HUES48 (cell line): ENCODE results near the gene GLI3.

Experiments
- H3K27ac ChIP-seq: one replicate; pipeline ENCODE4 v1.7.0; 2013; ENCODE audit warnings: low read depth, low read length, inconsistent platforms
- H3K27me3 ChIP-seq: 2 replicates; pipeline ENCODE4 v1.6.1; 2013; ENCODE audit warnings: mild to moderate bottlenecking, low read length; ENCODE audit not compliant: control insufficient read depth, insufficient read depth
- H3K36me3 ChIP-seq: 2 replicates; pipeline ENCODE4 v1.6.1; 2013; ENCODE audit warnings: low read length; ENCODE audit not compliant: control insufficient read depth, insufficient read depth
- H3K4me1 ChIP-seq: 2 replicates; pipeline ENCODE4 v1.6.1; 2013; ENCODE audit warnings: mild to moderate bottlenecking, low read length; ENCODE audit not compliant: control insufficient read depth, insufficient read depth
- H3K4me3 ChIP-seq: 2 replicates; pipeline ENCODE4 v1.5.1; 2013; ENCODE audit warnings: mild to moderate bottlenecking, low read depth, low read length
- H3K9ac ChIP-seq: 2 replicates; pipeline ENCODE4 v1.6.1; 2013; ENCODE audit warnings: mild to moderate bottlenecking, low read depth, low read length, moderate library complexity
- H3K9me3 ChIP-seq: 2 replicates; pipeline ENCODE4 v1.6.1; 2013; ENCODE audit warnings: low read length; ENCODE audit not compliant: control insufficient read depth, insufficient read depth

Gene GLI3

DNA sequence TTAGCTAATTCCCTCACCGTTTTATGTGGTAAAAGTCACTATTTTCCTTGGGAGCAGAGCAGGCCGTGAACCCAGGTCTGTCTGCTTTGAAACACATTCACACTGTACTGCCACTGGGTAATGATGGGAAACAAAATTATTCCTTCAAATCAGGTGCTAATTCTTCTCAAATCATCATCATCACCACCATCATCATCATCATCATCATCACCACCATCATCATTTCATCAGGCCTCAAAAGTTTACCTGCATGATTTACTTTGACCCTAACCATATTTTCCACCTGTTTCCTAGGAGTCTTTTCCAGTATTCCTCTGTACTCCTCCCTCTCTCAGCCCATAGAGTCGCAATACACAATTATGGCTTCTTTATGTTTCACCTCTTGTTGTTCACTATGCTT lies 220.5 kb downstream of the GLI3 start:
- H3K27ac ChIP-seq = no peak overlapping the region

DNA sequence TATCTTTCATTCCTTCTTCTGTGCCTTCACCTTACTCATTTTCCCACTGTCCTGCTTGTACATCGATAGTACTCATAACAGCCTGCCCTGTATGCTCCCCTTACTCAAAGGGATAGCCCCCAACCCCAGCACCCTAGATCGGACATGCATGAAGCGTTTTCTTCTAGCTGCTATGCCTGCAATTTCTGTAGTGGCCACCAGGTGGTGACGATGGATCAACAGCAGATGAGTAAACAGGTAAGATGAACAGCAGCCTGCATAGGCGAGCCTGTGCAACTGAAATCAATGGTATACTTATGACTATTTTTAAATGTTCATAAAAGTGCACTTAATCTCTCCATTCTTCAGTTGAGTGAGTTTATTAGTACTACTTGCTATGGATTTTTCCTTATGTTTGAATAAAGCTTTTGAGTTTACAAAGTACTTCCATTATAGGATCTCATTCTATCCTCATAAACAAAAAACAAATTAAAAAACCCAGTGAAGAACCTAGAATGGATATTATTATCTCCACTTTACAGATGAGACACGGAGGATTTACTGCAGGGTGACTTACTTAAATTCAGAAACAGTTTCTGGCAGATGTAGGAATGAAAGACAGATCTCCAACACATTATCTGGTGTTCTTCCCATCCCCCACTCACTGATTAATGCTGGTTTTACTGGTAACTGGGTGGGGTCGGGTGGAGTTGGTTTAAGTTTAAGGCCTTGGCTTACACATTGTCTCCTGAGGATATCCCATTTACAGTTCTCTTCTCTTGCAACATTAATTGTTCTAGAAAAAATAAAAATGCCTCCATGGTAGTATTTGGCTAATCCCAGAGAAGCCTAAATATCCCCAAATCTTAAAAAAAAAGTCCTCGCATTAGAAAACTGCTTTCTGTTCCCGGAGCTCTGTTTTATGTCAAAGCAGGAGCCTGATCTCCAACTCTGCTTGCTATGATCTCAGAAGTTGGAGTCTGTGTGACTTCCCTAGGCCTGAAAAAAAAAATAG lies 222.1 kb downstream of the GLI3 start:
- Histone ChIP-seq H3K4me3 (no peak overlapping the region), H3K9ac (no peak overlapping the region), H3K27me3 (no peaks in the 10 kb centered on the region), H3K9me3 (no peaks in the 10 kb centered on the region), H3K4me1 (no peaks in the 10 kb centered on the region; the same call in 1 of the 2 replicates), H3K27ac (no peak overlapping the region), H3K36me3 (no peaks in the 10 kb centered on the region)

More for the DNA sequence above, 220.5 kb downstream of the GLI3 start:
- no peaks in the 10 kb centered on the region for H3K9me3 ChIP-seq
- H3K27me3 ChIP-seq = no peaks in the 10 kb centered on the region
- no peaks in the 10 kb centered on the region for H3K36me3 ChIP-seq
- no peaks in the 10 kb centered on the region; the same call in 1 of the 2 replicates for H3K4me1 ChIP-seq
- H3K9ac ChIP-seq = no peak overlapping the region
- H3K4me3 ChIP-seq = no peak overlapping the region

DNA sequence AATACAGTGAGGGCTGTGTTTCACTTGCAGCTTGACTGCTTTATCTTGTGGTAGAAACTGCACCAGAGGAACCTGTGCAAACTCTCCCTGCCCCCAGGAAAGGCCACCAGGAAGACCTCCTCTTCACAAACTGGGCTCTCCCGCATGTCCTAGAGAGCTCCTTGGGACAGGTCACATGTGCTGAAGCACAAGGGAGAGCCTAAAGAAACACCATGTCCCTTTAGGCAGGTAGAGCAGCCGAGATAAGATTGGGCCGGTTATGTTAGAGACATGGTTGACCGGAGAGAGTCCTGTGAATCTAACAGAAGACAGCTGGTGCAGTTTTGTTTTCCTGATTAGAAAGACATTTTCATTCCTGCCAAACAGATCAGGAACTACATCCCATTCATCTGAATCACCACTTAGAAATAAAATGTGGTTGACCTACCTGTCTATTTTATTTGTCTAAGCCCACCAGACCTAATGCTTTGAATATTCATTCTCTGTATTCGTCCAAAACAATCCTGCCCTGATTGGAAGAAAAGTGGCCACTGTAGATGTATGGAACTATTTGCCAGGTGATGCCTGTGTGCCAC lies 224.1 kb downstream of the GLI3 start:
- Histone ChIP-seq H3K9me3 (no peaks in the 10 kb centered on the region), H3K4me3 (no peak overlapping the region), H3K27ac (no peak overlapping the region), H3K9ac (no peak overlapping the region), H3K4me1 (no peaks in the 10 kb centered on the region; the same call in 1 of the 2 replicates), H3K36me3 (no peaks in the 10 kb centered on the region), H3K27me3 (no peaks in the 10 kb centered on the region)

DNA sequence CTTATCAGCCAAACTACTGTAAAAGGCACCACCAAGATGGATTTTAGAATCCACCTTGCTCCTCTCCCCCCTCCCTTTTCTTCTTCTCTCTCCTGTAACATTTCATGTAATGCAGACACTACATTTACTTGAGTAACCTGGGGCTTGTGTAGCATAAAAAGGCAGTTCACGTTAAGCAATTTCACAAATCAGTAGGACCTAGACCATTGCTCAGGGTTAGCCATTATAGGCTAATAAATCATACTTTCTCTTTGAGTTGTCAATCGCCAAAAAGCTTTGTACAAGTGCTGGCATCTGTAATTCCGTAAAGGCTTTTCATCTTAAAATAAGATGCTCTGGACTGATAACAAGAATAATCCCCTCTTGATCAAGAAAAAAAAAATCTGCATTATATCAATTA lies 224.7 kb downstream of the GLI3 start:
- H3K27me3 ChIP-seq = no peaks in the 10 kb centered on the region
- H3K36me3 ChIP-seq = no peaks in the 10 kb centered on the region
- H3K4me1 ChIP-seq = 0 out of 2 replicates have a peak, but pooled peaks cover 2% of the 10 kb centered on the region
- no peak overlapping the region for H3K9ac ChIP-seq
- no peak overlapping the region for H3K4me3 ChIP-seq
- H3K9me3 ChIP-seq = no peaks in the 10 kb centered on the region
- no peak overlapping the region for H3K27ac ChIP-seq

DNA sequence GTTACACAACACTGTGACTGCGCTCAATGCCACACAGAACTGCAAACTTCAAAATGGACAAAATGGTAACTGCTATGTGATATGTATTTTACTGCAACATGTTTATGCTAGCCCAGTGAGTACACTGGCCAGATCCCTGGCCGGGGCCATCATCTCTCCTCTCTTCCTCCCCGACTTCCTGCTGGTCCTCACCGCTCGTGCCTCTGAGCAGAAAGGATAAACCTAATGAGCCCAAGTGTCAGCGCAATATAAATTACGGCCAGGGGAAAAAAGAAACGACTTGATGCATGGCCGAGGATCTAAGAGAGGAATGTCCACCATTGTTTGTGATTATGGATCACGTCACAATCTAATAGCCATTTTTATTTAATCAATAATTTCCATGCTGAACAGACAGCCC lies 225.2 kb downstream of the GLI3 start:
- Histone ChIP-seq H3K4me3 (no peak overlapping the region), H3K36me3 (no peaks in the 10 kb centered on the region), H3K27ac (no peak overlapping the region), H3K4me1 (peaks cover 7% of the 10 kb centered on the region; the same call in 1 of the 2 replicates), H3K9me3 (no peaks in the 10 kb centered on the region), H3K27me3 (no peaks in the 10 kb centered on the region), H3K9ac (no peak overlapping the region)

DNA sequence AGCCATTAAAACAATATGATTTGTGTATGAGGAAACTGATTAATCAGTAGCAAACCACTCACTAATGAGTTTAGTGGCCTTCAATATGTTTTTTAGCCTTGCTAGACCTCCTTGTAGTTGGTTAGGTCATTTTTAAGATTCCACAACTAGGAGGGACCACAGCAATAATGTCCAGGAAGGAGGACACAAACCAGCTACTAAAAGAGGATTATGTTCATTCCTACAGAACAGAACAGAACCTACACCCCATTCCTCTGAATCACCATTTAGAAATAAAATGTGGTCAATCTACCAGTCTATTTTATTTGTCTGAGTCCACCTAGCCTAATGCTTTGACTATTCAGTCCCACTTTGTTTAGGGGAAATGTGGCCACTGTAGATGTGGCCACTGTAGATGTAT lies 226.3 kb downstream of the GLI3 start:
- no peak overlapping the region for H3K9ac ChIP-seq
- no peaks in the 10 kb centered on the region for H3K27me3 ChIP-seq
- no peak overlapping the region for H3K4me3 ChIP-seq
- no peaks in the 10 kb centered on the region for H3K9me3 ChIP-seq
- H3K27ac ChIP-seq = no peak overlapping the region
- H3K36me3 ChIP-seq = no peaks in the 10 kb centered on the region
- H3K4me1 ChIP-seq = peaks cover 9% of the 10 kb centered on the region; the same call in 1 of the 2 replicates

DNA sequence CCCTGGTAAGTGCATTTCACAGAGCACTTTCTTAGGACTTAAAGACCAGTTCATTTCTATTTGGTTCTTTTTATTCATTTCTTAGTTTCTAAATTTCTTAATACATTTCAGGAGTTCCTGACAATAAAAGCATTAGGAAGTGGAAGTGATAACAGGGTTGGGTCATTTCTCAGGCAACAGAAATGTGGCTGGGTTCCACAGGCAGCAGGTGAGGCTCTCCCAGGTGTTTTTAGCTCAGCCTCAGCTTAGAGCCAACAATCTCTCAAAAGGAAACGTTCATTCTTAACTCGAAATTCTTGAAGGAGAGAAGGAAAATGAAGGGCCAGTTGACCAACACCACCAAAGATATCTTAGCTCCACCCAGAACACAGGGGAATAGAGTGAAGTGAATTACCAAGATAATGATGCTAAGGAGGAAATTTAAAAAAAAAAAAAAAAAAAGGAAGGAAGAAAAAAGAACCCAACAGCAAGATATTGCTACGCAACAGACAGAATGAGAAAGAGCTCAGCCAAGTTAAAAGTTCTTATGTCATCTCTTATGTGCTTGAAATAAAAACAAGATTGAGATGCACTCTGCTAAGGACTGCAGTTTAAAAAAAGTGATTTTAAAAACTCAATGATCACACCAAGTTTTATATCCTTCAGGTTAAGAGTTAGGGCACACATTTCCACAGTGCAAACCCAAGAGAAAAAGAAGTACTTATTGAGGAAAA lies 230.1 kb downstream of the GLI3 start:
- no peak overlapping the region for H3K27ac ChIP-seq
- H3K4me1 ChIP-seq = peaks cover 9% of the 10 kb centered on the region; the same call in 1 of the 2 replicates

DNA sequence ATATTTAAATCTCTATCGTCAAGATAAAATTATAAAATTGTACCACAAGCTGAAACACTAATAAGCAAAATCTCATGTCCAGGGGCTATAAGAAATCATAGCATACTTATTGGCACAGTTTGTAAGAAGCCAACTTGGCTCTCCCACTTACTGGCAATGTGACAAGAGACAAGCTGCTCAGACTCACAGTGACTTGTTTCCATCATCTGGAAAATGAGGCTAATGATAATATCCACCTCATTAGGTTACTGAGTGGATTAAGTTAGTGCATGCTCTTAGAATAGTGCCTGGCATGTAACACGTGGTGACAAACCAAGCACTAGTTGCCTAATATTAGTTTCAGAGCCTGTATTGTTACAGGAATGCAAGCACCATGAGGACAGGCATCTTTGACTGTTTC lies 234.4 kb downstream of the GLI3 start:
- no peaks in the 10 kb centered on the region for H3K9me3 ChIP-seq
- H3K27ac ChIP-seq = no peak overlapping the region
- H3K9ac ChIP-seq = no peak overlapping the region
- no peaks in the 10 kb centered on the region for H3K36me3 ChIP-seq
- H3K27me3 ChIP-seq = no peaks in the 10 kb centered on the region
- H3K4me1 ChIP-seq = peaks cover 9% of the 10 kb centered on the region; the same call in 1 of the 2 replicates
- H3K4me3 ChIP-seq = no peak overlapping the region

More for the DNA sequence above, 230.1 kb downstream of the GLI3 start:
- Histone ChIP-seq H3K36me3 (no peaks in the 10 kb centered on the region), H3K9ac (no peak overlapping the region), H3K27me3 (no peaks in the 10 kb centered on the region), H3K4me3 (no peak overlapping the region), H3K9me3 (no peaks in the 10 kb centered on the region)

DNA sequence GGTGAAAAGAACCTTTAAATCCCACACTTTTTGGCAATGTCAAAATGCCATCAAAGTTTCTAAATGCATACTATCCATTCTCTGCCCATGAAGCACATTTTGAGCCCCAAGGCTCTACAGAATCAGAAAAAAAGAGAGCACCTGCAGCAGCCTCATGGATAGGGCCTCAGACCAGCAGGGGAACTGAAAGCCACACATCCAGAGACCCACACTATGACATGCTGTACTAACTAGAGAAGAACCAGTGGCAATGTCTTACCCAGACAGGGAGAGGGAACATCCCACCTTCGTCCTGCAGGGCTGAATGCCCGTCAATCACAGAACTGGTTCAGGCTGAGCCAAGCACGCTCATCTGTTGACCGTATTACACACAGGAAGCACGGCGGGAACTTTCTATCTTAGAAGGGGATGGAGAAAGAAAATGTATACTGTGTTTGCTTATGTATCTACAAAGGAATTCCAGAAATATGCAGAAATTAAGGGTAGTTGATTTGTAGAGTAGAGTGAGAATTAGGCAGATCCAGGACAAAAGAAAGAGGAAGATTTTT lies 237.2 kb downstream of the GLI3 start:
- H3K4me1 ChIP-seq = no peaks in the 10 kb centered on the region
- H3K9me3 ChIP-seq = no peaks in the 10 kb centered on the region
- no peak overlapping the region for H3K9ac ChIP-seq
- no peaks in the 10 kb centered on the region; the same call in 1 of the 2 replicates for H3K36me3 ChIP-seq
- H3K27me3 ChIP-seq = no peaks in the 10 kb centered on the region
- no peak overlapping the region for H3K27ac ChIP-seq
- H3K4me3 ChIP-seq = no peak overlapping the region

DNA sequence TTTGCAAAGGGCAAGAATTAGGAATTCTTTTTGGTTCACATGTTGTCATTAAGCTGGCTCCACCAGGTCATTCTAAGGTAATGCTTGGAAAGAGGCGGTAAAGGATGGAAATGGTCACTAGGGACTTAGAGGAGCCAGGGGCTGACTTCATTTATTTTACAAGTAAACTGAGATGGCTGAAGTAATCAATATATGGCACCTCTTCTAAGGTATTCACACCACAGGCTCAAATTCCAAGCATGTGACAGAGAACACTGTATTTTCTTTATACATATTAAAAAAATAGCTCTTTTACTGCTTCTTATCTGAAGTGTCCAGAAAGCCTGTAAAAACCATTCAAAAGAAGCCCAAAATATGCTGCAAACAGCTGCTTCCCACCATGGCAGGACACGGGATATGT lies 239.0 kb downstream of the GLI3 start:
- Histone ChIP-seq H3K9ac (no peak overlapping the region), H3K4me3 (no peak overlapping the region), H3K4me1 (no peaks in the 10 kb centered on the region), H3K27me3 (no peaks in the 10 kb centered on the region), H3K9me3 (no peaks in the 10 kb centered on the region), H3K36me3 (no peaks in the 10 kb centered on the region; the same call in 1 of the 2 replicates), H3K27ac (no peak overlapping the region)
